NCI-H510A (cell line): Measurements from ENCODE around the gene TRIP4.
A peak's percentile ranks its signal among the peaks of the same experiment; 100 is the strongest.
"Not testable (repeated sequence)": the region's sequence is repeated elsewhere in the genome, so short reads cannot be mapped to it uniquely, and the experiment has no call there.

Source experiments
- DNase-seq: peaks from one replicate; lab custom pipeline; 2025; lab: John Stamatoyannopoulos, UW

TRIP4 gene

GRCh38 chr15:64381000-64381751 lies 6.5 kb upstream of the TRIP4 start, which contains the start of gene PCLAF:
PCLAF (minus strand) TSS chr15:64381441; CDS start chr15:64381371, 70 bp downstream.
- peak; percentile 83 for DNase-seq

- DNase-seq = no peak
Observed at GRCh38 chr15:64383760-64384159, 3.9 kb upstream of the TRIP4 start.

- no peak for DNase-seq
Observed at GRCh38 chr15:64386291-64386690, 1.3 kb upstream of the TRIP4 start.

- DNase-seq = no peak
Observed at GRCh38 chr15:64389036-64389435, 1.4 kb downstream of the TRIP4 start.

GRCh38 chr15:64392471-64392870 lies 4.8 kb downstream of the TRIP4 start:
- DNase-seq = not testable (repeated sequence)

DNA sequence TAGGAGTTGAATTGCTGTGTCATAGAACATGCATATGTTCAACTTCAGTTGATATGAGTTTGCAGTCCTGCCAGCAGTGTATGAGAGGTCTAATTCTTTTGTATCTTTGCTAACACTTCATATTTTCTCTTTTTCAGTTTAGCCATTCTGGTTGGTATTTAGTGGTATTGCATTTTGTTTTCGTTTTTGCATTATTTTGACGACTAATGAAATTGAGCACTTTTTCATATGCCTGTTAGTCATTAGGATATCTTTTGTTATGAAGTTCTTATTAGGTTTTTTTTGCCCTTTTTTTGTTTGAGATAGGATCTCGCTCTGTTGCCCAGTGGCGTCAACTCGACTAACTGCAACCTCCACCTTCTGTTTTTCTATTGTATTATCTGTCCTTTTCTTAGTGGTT lies 9.2 kb downstream of the TRIP4 start:
- no peak for DNase-seq

DNA sequence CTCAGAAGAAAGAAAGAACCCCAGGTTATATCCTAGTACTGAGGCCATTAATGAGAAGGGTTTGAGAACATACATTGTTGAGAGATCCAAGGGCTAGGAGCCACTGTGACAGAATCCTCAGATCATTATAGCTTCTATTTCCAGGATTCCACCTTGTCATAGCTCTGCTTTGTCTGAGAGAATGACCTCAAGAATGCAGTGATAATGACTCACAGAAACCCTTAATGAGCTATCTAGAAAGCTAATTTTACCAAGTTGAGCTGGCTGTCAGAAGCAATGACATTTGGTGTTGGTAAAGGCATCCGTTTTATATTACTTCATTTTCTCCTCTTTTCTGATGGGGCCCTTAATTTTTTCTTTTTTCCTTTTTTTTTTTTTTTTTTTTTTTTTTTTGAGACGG lies 10.9 kb downstream of the TRIP4 start:
- DNase-seq = no peak

DNA sequence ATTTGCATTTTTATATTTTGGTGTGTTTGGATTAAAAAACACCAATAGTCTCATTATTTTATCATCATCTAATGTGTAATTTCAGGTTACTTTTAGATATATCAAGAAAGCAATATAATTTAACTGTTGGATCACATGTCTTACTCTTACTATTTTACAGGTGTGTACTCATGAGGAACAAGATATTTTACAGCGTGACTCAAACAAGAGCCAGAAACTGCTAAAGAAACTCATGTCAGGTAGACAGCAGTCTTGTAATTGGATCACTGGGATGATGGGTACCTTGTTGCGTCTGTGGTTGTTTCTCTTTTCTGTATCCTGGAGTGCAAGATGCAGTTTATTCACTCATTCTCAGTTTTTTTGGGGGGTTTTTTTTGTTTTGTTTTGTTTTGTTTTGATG lies 12.9 kb downstream of the TRIP4 start:
- no peak for DNase-seq

GRCh38 chr15:64412216-64412615 lies 24.6 kb downstream of the TRIP4 start:
- no peak for DNase-seq

DNA sequence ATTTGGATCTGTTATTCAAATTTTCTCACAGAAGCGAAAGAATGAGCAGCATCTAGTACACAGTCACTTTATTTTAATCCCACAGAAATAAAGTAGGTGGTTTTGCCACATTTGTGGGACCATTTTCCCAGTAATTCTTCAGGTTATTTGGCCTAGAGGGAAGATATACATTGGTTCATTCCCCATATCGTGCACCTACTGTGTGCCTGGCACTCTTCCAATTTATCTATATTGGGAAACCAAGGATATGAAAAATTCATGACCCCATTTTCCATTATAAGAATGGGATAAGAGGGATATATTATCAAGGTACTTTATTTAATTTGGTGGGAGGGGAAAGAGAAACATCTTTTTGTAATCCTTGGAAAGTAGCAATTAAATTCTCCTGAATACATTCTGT lies 35.1 kb downstream of the TRIP4 start:
- no peak for DNase-seq

- no peak for DNase-seq
Observed at GRCh38 chr15:64423970-64424369, 36.3 kb downstream of the TRIP4 start.

GRCh38 chr15:64425221-64425620 lies 37.6 kb downstream of the TRIP4 start:
- DNase-seq = no peak

DNA sequence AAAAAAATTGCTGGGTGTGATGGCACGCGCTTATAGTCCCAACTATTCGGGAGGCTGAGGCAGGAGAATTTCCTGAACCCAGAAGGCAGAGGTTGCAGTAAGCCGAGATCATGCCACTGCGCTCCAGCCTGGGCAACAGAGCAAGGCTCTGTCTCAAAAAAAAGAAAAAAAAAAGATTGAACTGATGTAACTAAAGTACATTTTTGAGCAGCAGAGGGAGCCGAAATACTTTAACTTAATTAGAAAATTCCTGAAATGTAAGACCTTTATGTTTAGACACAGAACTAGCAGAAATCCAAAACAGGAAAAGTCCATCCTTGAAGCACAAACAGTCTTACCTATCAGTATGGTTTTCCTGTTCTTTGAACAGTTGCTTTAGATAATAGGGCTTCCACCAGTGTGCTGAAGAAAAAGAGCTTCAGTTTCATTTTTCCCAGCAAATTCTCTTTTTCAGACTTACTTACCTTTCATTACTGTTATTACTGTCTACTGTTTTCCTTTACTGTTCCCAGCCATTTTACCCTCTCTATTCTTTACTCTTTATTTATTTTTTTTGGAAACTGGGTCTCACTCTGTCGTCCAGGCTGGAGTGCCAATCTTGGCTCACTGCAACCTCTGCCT lies 39.3 kb downstream of the TRIP4 start:
- no peak for DNase-seq

- no peak for DNase-seq
Observed at GRCh38 chr15:64429448-64429847, 41.8 kb downstream of the TRIP4 start.

DNA sequence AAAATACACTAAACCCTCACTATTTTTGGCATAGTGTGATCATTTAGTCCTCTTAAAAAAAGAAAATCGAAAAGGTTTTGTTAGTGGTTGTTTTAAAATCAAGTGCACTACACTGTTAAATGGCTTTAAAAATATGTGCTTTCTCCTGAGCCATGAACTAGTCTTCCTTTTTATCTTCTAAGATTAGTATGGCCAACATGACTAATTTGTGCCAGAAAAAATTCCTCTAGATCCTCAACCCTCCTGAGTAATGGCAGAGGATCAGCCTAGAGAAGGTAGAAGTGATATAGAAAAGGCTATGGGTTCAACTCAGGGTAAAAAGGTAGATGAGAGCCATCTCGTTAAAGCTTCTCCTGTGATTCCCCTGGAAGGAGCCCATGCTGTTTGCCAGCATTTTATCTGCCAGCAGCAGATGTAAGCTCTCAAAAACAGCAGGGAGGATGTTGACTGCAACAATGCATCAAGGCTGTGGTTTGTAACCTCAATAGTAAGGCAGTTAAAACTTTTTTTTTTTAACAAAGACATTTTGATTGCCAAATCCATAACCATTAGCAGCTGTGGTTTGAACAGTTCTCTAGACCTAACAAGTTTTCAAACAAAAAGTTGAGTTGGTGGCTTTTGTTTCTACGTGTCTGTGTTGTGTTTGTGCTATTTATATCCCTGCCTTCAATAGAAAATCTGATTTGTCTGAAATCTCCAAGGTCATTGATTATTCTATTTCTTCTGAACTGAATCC lies 42.5 kb downstream of the TRIP4 start:
- no peak for DNase-seq

GRCh38 chr15:64437982-64438381 lies 50.3 kb downstream of the TRIP4 start:
- DNase-seq = no peak

- no peak for DNase-seq
Observed at GRCh38 chr15:64438653-64439447, 51.2 kb downstream of the TRIP4 start.

GRCh38 chr15:64441852-64442251 lies 54.2 kb downstream of the TRIP4 start:
- no peak for DNase-seq

GRCh38 chr15:64443016-64443415 lies 55.4 kb downstream of the TRIP4 start:
- DNase-seq = no peak

DNA sequence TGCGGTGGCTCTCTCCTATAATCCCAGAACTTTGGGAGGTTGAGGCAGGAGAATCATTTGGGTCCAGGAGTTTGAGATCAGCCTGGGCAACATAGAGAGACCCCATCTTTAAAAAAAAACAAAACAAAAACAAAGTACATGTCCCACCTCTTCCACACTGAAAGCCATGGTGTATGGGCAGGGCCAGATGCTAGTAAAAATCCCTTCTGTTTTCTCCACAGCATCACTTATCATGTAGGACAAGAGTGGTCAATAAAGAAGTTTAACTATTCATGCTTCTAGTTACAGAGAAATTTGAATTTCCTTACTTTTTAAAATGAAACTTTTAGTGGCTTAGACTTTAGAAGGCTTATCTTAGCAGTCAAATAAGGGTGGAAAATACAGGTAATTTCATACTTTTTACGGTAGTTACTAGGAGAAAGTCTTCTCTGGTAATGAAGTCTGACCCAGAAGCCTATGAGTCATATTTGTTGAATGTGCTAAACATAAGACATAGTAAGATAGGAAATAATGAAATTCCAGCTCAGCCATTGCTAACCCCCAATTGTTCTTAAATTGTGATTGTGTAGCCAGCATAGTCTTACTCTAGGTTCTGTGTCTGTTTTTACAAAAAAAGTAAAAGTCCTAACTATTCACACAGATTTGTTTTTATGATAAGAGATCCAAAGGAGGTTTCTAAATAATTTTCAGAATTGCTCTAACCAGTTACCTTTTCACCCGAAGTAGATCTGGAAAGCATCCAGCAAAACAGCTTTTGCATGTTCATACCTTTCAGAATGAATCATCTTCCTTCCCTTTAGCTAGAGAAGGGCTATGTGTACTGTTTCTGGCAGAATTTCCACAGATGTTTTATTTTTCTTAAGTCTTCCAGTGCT lies 56.3 kb downstream of the TRIP4 start:
- DNase-seq = no peak

- no peak for DNase-seq
Observed at GRCh38 chr15:64444836-64445235, 57.2 kb downstream of the TRIP4 start.
